Skeletal muscle tissue (tissue), 5 donors: ENCODE results near the gene DNASE2. TPM values are rescaled to one million over a fixed set of nuclear protein-coding genes. Genes with fewer than 3 reads are reported as not detected.

Source experiments
- H3K27ac ChIP-seq: one replicate; pipeline ENCODE4 v1.7.0; 2013; ENCODE audit warnings: mild to moderate bottlenecking, low read depth, low read length, inconsistent platforms
- H3K27me3 ChIP-seq, 3 donors: one replicate each; pipeline ENCODE4 v1.7.0; 2013; ENCODE audit warnings: low read length in 3 of 3; ENCODE audit not compliant: control insufficient read depth in 3 of 3, insufficient read depth in 3 of 3
- H3K36me3 ChIP-seq, 3 donors: one replicate each; pipeline ENCODE4 v1.7.0; 2013; ENCODE audit warnings: low read length in 3 of 3; ENCODE audit not compliant: control insufficient read depth in 3 of 3, insufficient read depth in 3 of 3
- H3K4me1 ChIP-seq, 3 donors: one replicate each; pipeline ENCODE4 v1.7.0; 2013; ENCODE audit warnings: low read length in 3 of 3, mild to moderate bottlenecking in 3 of 3; ENCODE audit not compliant: control insufficient read depth in 3 of 3, insufficient read depth in 3 of 3
- H3K4me3 ChIP-seq, 3 donors: one replicate each; pipeline ENCODE4 v1.7.0; 2013; ENCODE audit warnings: low read length in 3 of 3
- H3K9ac ChIP-seq, 3 donors: one replicate each; pipeline ENCODE4 v1.7.0; 2013; ENCODE audit warnings: low read length in 3 of 3, mild to moderate bottlenecking in 3 of 3, moderate library complexity in 2 of 3, low read depth in 1 of 3
- H3K9me3 ChIP-seq, 3 donors: one replicate each; pipeline ENCODE4 v1.7.0; 2013; ENCODE audit warnings: low read length in 3 of 3; ENCODE audit not compliant: control insufficient read depth in 3 of 3
- small RNA-seq: library from RNA; depleted of rRNA; stranded (forward); fragments of <200 nt; gene quantifications from one replicate; pipeline ENCODE3, GENCODE V24; 2014
- total RNA-seq: library from RNA; depleted of rRNA; stranded (reverse); fragments of >200 nt; gene quantifications from one replicate; pipeline ENCODE4 v1.2.3, GENCODE V29; 2014
- donor health status: Osteomylitis.

DNASE2 gene
- total RNA-seq, 1 donor from 2014 or later, result 10.4 TPM

GRCh38 chr19:12834976-12835757 is 46.1 kb downstream of the DNASE2 start:
- Histone ChIP-seq H3K4me1 (peaks cover 0 to 5% (median 0%) of the 10 kb centered on the region in 3 donors), H3K9ac (no peak overlapping the region), H3K9me3 (no peaks in the 10 kb centered on the region), H3K4me3 (no peak overlapping the region), H3K36me3 (no peaks in the 10 kb centered on the region), H3K27me3 (peaks cover 88 to 92% (median 90%) of the 10 kb centered on the region in 3 donors), H3K27ac (no peak overlapping the region)

- H3K4me1 ChIP-seq, result peaks cover 0 to 5% (median 0%) of the 10 kb centered on the region in 3 donors
- H3K4me3 ChIP-seq, result peak within 1 kb of the TSS in 1 of 3 donors; percentile 6
- no peaks in the 10 kb centered on the region for H3K36me3 ChIP-seq
- no peak within 1 kb of the TSS for H3K9ac ChIP-seq
- no peaks in the 10 kb centered on the region for H3K9me3 ChIP-seq
- H3K27me3 ChIP-seq, result peaks cover 90 to 92% (median 90%) of the 10 kb centered on the region in 3 donors
- H3K27ac ChIP-seq, result no peak within 1 kb of the TSS
These were observed 46.7 kb downstream of the DNASE2 start, which contains the start of gene RTBDN for GRCh38 chr19:12834566-12834943. Gene RTBDN (minus strand): TSS chr19:12834579. CDS start chr19:12829979, 4,600 bp downstream.

GRCh38 chr19:12833738-12834565 is 47.3 kb downstream of the DNASE2 start:
- Histone ChIP-seq H3K4me3 (peak overlapping the region in 1 of 3 donors; percentile 6), H3K27ac (no peak overlapping the region), H3K9me3 (no peaks in the 10 kb centered on the region), H3K27me3 (peaks cover 85 to 92% (median 86%) of the 10 kb centered on the region in 3 donors), H3K36me3 (no peaks in the 10 kb centered on the region), H3K9ac (no peak overlapping the region), H3K4me1 (peaks cover 0 to 5% (median 0%) of the 10 kb centered on the region in 3 donors)

GRCh38 chr19:12833418-12833737 is 47.9 kb downstream of the DNASE2 start:
- Histone ChIP-seq H3K4me1 (peaks cover 0 to 5% (median 0%) of the 10 kb centered on the region in 3 donors), H3K4me3 (no peak overlapping the region), H3K9me3 (no peaks in the 10 kb centered on the region), H3K36me3 (no peaks in the 10 kb centered on the region), H3K27me3 (peaks cover 87 to 93% (median 88%) of the 10 kb centered on the region in 3 donors), H3K27ac (no peak overlapping the region), H3K9ac (no peak overlapping the region)

GRCh38 chr19:12828494-12828893 is 52.8 kb downstream of the DNASE2 start:
- Histone ChIP-seq H3K36me3 (no peaks in the 10 kb centered on the region), H3K27me3 (peaks cover 70 to 88% (median 71%) of the 10 kb centered on the region in 3 donors), H3K9me3 (no peaks in the 10 kb centered on the region), H3K9ac (no peak overlapping the region), H3K4me1 (peaks cover 0 to 3% (median 0%) of the 10 kb centered on the region in 3 donors), H3K27ac (no peak overlapping the region), H3K4me3 (peak overlapping the region in 1 of 3 donors; percentile 14)

GRCh38 chr19:12825254-12826131 is 55.8 kb downstream of the DNASE2 start:
- H3K4me3 ChIP-seq, result no peak overlapping the region
- no peak overlapping the region for H3K27ac ChIP-seq
- no peaks in the 10 kb centered on the region for H3K4me1 ChIP-seq
- no peaks in the 10 kb centered on the region for H3K36me3 ChIP-seq
- H3K9ac ChIP-seq, result no peak overlapping the region
- peaks cover 40 to 64% (median 42%) of the 10 kb centered on the region in 3 donors for H3K27me3 ChIP-seq
- H3K9me3 ChIP-seq, result no peaks in the 10 kb centered on the region

Small RNA genes within 50 kb of the gene (small RNA-seq; reads per million reads assigned to genes)
- gene MIR5695, result 0.76 reads per million, percentile 73 among the genes with 10 or more reads in this experiment
- gene MIR6794, result not detected

Other genes with a start within 250 kb of the DNASE2 start
- 31.3 TPM for gene MAN2B1, start 214.7 kb downstream of the DNASE2 start, total RNA-seq
- 6.3 TPM for gene WDR83, start 214.6 kb downstream of the DNASE2 start, total RNA-seq
- gene DHPS, start 199.6 kb downstream of the DNASE2 start, total RNA-seq, result 56.9 TPM
- not detected for gene GNG14, start 193.5 kb downstream of the DNASE2 start, total RNA-seq
- 3.1 TPM for gene FBXW9, start 184.8 kb downstream of the DNASE2 start, total RNA-seq
- gene TNPO2, start 157.5 kb downstream of the DNASE2 start, total RNA-seq, result 20.4 TPM
- 175 TPM for gene TRIR, start 146.8 kb downstream of the DNASE2 start, total RNA-seq
- 53.8 TPM for gene GET3, start 144.0 kb downstream of the DNASE2 start, total RNA-seq
- gene BEST2, start 129.7 kb downstream of the DNASE2 start, total RNA-seq, result not detected
- gene HOOK2, start 105.9 kb downstream of the DNASE2 start, total RNA-seq, result 13.6 TPM
- 31.3 TPM for gene JUNB, start 90.0 kb downstream of the DNASE2 start, total RNA-seq
- 207 TPM for gene PRDX2, start 79.6 kb downstream of the DNASE2 start, total RNA-seq
- not detected for gene THSD8, start 79.4 kb downstream of the DNASE2 start, total RNA-seq
- 5.7 TPM for gene RNASEH2A, start 74.9 kb downstream of the DNASE2 start, total RNA-seq
- not detected for gene RTBDN, start 46.9 kb downstream of the DNASE2 start, total RNA-seq
- gene MAST1, start 42.9 kb downstream of the DNASE2 start, total RNA-seq, result not detected
- gene KLF1, start 5.8 kb upstream of the DNASE2 start, total RNA-seq, result 2.1 TPM
- gene GCDH, start 9.7 kb upstream of the DNASE2 start, total RNA-seq, result 39.7 TPM
- not detected for gene SYCE2, start 37.8 kb upstream of the DNASE2 start, total RNA-seq
- gene FARSA, start 52.3 kb upstream of the DNASE2 start, total RNA-seq, result 49.1 TPM
- gene CALR, start 57.2 kb upstream of the DNASE2 start, total RNA-seq, result 382 TPM
- 57.9 TPM for gene RAD23A, start 64.4 kb upstream of the DNASE2 start, total RNA-seq
- 21.4 TPM for gene GADD45GIP1, start 75.8 kb upstream of the DNASE2 start, total RNA-seq
- not detected for gene DAND5, start 88.1 kb upstream of the DNASE2 start, total RNA-seq
- gene NFIX, start 114.0 kb upstream of the DNASE2 start, total RNA-seq, result 49.1 TPM
- gene LYL1, start 221.4 kb upstream of the DNASE2 start, total RNA-seq, result 13.6 TPM
- 13.0 TPM for gene TRMT1, start 235.3 kb upstream of the DNASE2 start, total RNA-seq
- gene NACC1, start 236.8 kb upstream of the DNASE2 start, total RNA-seq, result 10.4 TPM